ENCODE data around the gene SNX14.

The SNX14 gene

DNA sequence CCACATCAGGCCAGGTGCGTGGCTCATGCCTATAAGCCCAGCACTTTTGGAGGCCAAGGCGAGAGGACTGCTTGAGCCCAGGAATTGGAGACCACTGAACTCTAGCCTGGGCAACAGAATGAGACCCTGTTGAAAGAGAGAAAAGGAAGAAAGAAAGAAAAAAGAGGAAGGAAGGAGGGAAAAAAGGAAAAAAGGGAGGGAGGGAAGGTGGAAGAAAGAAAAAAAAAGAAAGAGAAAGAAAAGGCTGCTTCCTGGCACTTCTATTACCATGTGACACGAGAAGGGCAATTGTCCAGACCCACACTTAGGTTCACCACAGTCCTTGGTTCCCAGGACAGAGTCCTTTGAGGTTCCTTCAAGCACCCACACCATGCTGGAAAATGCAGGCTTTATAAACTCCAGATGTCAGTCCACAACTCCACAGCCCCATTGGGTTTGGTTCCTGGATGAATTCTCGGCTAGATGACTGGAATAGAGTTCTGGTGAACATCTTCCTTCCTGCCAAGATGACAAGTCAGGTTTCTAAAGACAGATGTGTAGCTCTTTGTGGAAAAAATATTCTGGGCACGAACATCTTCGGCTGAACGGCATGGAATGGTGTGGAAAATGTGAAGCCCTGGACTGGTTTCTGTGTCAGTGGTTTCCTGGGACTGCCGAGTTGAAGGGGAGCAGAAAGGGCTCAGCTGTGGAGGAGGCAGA lies 111.3 kb downstream of the SNX14 start:
- H3K27ac ChIP-seq = peak overlapping the region; percentile 0
- no peak for DNase-seq
- in situ Hi-C loops (cut with HindIII; ENCODE audit: low pct_ligation_motif_present, low sequenced_read_pairs) = no loop called here

DNA sequence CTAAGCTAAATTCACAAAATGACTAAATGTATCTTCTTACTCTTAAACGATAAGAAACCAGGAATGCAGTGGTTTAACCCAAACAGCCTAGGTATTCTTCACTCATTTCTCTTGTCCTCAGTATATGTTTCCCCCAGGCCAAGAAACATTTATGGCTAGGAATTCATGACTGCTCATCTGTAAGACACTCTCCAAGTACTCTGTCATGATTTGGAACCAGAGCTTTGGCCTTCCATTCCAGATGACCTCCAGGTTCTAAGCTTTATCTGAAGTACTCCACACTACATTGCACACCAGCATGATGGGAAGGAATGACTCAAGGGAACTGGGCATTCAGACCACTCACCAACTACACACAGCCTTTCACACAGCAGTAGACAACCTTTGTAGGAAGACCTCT lies 114.5 kb downstream of the SNX14 start:
- DNase-seq = no peak
- no peak overlapping the region for H3K27ac ChIP-seq
- in situ Hi-C loops (cut with HindIII; ENCODE audit: low pct_ligation_motif_present, low sequenced_read_pairs) = loop anchor here (10.0 kb wide), 1 partner anchor 124 kb away; no protein-coding TSS in a partner anchor
- H3K36me3 ChIP-seq (replicated peaks) = peaks cover 34% of the 10 kb centered on the region
- TF ChIP-seq, protein P1, sequence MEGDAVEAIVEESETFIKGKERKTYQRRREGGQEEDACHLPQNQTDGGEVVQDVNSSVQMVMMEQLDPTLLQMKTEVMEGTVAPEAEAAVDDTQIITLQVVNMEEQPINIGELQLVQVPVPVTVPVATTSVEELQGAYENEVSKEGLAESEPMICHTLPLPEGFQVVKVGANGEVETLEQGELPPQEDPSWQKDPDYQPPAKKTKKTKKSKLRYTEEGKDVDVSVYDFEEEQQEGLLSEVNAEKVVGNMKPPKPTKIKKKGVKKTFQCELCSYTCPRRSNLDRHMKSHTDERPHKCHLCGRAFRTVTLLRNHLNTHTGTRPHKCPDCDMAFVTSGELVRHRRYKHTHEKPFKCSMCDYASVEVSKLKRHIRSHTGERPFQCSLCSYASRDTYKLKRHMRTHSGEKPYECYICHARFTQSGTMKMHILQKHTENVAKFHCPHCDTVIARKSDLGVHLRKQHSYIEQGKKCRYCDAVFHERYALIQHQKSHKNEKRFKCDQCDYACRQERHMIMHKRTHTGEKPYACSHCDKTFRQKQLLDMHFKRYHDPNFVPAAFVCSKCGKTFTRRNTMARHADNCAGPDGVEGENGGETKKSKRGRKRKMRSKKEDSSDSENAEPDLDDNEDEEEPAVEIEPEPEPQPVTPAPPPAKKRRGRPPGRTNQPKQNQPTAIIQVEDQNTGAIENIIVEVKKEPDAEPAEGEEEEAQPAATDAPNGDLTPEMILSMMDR (IDR thresholded peaks at IDR 0.05; ENCODE audit: low read depth, low read length, missing control alignments) = no peak
- no peaks in the 10 kb centered on the region for H3K27me3 ChIP-seq (replicated peaks)
- no peak overlapping the region for H3K4me3 ChIP-seq (ENCODE audit: low read depth, low read length)

More for the DNA sequence above, 111.3 kb downstream of the SNX14 start:
- TF ChIP-seq, protein P1 (IDR thresholded peaks at IDR 0.05; ENCODE audit: low read depth, low read length, missing control alignments) = no peak
- Histone ChIP-seq H3K27me3 (replicated peaks) (no peaks in the 10 kb centered on the region), H3K4me3 (ENCODE audit: low read depth, low read length) (no peak overlapping the region), H3K36me3 (replicated peaks) (peaks cover 40% of the 10 kb centered on the region)

DNA sequence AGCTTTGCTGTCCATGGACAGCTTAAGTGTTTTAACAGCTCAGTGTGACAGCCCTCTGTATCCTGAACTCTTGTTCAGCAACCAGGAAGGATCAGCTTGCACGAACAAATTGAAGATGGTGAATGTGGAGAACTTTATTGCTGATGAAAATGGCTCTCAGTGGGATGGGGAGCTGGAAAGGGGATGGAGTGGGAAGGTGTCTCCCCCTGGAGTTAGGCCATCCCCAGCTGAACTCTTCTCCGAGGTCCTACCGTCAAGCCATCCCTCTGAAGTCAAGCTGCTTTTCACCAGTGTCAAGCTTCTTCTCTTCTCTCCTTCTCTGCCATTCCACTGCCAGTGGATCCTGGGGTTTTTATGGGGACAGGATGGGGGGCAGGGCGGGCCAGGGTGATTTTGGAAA lies 117.1 kb downstream of the SNX14 start:
- in situ Hi-C loops (cut with HindIII; ENCODE audit: low pct_ligation_motif_present, low sequenced_read_pairs) = loop anchor here (10.0 kb wide), 1 partner anchor 122 kb away; no protein-coding TSS in a partner anchor
- no peak overlapping the region for H3K27ac ChIP-seq
- H3K4me3 ChIP-seq (ENCODE audit: low read depth, low read length) = no peak overlapping the region
- H3K27me3 ChIP-seq (replicated peaks) = no peaks in the 10 kb centered on the region
- DNase-seq = no peak
- peaks cover 34% of the 10 kb centered on the region for H3K36me3 ChIP-seq (replicated peaks)
- TF ChIP-seq, protein P1 (IDR thresholded peaks at IDR 0.05; ENCODE audit: low read depth, low read length, missing control alignments) = no peak

DNA sequence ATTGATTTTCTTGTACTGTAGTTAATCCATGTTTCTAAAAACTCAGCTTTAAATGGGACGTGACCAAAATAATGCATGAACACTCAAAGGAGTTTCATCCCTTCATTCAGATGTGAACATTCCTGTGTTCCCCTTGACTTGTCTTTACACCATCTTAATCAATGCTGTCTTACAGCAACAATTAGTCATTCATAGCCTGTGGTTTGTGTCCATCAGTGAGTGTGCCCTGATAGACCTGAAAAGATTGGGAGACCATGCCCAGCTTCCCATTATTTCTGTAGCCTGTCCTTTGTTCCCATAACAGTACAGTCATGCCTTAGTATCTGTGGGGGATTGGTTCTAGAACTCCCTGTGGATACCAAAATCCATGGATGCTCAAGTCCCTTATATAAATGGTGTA lies 119.9 kb downstream of the SNX14 start:
- H3K27me3 ChIP-seq (replicated peaks) = no peaks in the 10 kb centered on the region
- peak overlapping the region; percentile 68 for H3K27ac ChIP-seq
- peaks cover 30% of the 10 kb centered on the region for H3K36me3 ChIP-seq (replicated peaks)
- no peak for DNase-seq
- TF ChIP-seq, protein P1 (IDR thresholded peaks at IDR 0.05; ENCODE audit: low read depth, low read length, missing control alignments) = no peak
- in situ Hi-C loops (cut with HindIII; ENCODE audit: low pct_ligation_motif_present, low sequenced_read_pairs) = loop anchor here (10.0 kb wide), 1 partner anchor 119 kb away; no protein-coding TSS in a partner anchor
- no peak overlapping the region for H3K4me3 ChIP-seq (ENCODE audit: low read depth, low read length)

DNA sequence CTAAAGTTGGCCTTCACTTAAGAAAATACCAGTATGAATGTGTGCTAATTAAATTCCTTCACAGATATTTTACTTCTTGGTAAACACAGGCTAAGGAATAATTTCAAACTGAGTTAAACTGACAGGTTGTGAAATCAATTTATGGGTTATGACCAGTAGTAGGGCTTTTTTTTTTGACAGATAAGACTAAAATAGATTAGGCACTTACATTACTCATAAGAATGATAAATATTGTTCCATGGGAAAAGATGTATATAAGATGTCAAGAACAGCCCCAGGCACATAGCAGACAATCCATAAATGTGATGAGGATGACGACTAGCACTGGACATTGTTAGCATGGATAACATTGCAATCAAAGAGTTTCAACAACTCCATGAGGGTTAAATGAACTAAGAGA lies 120.9 kb downstream of the SNX14 start:
- in situ Hi-C loops (cut with HindIII; ENCODE audit: low pct_ligation_motif_present, low sequenced_read_pairs) = loop anchor here (10.0 kb wide), 1 partner anchor 118 kb away; no protein-coding TSS in a partner anchor
- Histone ChIP-seq H3K36me3 (replicated peaks) (peaks cover 31% of the 10 kb centered on the region), H3K27ac (peak overlapping the region; percentile 68), H3K4me3 (ENCODE audit: low read depth, low read length) (no peak overlapping the region), H3K27me3 (replicated peaks) (no peaks in the 10 kb centered on the region)
- DNase-seq = peak; percentile 72
- TF ChIP-seq, protein P1 (IDR thresholded peaks at IDR 0.05; ENCODE audit: low read depth, low read length, missing control alignments) = no peak
